EL (cell line): Measurements from ENCODE around the gene TENM4.

Source experiments
- DNase-seq: peaks from one replicate; pipeline ENCODE4 v3.0.0-alpha.2; 2016

The TENM4 gene

GRCh38 chr11:79165908-79166307 lies 274.9 kb downstream of the TENM4 start:
- no peak for DNase-seq

- DNase-seq = no peak
These were observed 279.9 kb downstream of the TENM4 start for GRCh38 chr11:79160791-79161403.

GRCh38 chr11:79159657-79160450 lies 281.0 kb downstream of the TENM4 start:
- no peak for DNase-seq

GRCh38 chr11:79157738-79158137 lies 283.1 kb downstream of the TENM4 start:
- DNase-seq = no peak

GRCh38 chr11:79156031-79156430 lies 284.8 kb downstream of the TENM4 start:
- no peak for DNase-seq

GRCh38 chr11:79155237-79155636 lies 285.6 kb downstream of the TENM4 start:
- DNase-seq = no peak

GRCh38 chr11:79152511-79152910 lies 288.3 kb downstream of the TENM4 start:
- DNase-seq = no peak

- DNase-seq = no peak
These were observed 289.4 kb downstream of the TENM4 start for GRCh38 chr11:79151396-79151795.

GRCh38 chr11:79150966-79151365 lies 289.9 kb downstream of the TENM4 start:
- DNase-seq = no peak

GRCh38 chr11:79150320-79150719 lies 290.5 kb downstream of the TENM4 start:
- no peak for DNase-seq

GRCh38 chr11:79147731-79148130 lies 293.1 kb downstream of the TENM4 start:
- DNase-seq = no peak

- DNase-seq = no peak
These were observed 293.8 kb downstream of the TENM4 start for GRCh38 chr11:79147011-79147410.

- no peak for DNase-seq
These were observed 300.9 kb downstream of the TENM4 start for GRCh38 chr11:79139900-79140299.

GRCh38 chr11:79129702-79130101 lies 311.1 kb downstream of the TENM4 start:
- no peak for DNase-seq

- DNase-seq = no peak
These were observed 312.5 kb downstream of the TENM4 start for GRCh38 chr11:79128291-79128690.

- no peak for DNase-seq
These were observed 318.1 kb downstream of the TENM4 start for GRCh38 chr11:79122759-79123158.

- DNase-seq = no peak
These were observed 319.5 kb downstream of the TENM4 start for GRCh38 chr11:79121351-79121750.

- DNase-seq = no peak
These were observed 321.1 kb downstream of the TENM4 start for GRCh38 chr11:79119491-79120284.

- DNase-seq = no peak
These were observed 323.3 kb downstream of the TENM4 start for GRCh38 chr11:79117488-79117887.

- no peak for DNase-seq
These were observed 324.2 kb downstream of the TENM4 start for GRCh38 chr11:79116600-79116999.

- DNase-seq = no peak
These were observed 327.7 kb downstream of the TENM4 start for GRCh38 chr11:79113054-79113690.

GRCh38 chr11:79110796-79111195 lies 330.0 kb downstream of the TENM4 start:
- no peak for DNase-seq

GRCh38 chr11:79110321-79110720 lies 330.5 kb downstream of the TENM4 start:
- no peak for DNase-seq
